ENCODE measurements around the gene NEDD4L.

NEDD4L gene

GRCh38 chr18:58054041-58054781, 10.2 kb downstream of the NEDD4L start:
- DNase-seq: peak; percentile 64

GRCh38 chr18:58055890-58056558, 12.0 kb downstream of the NEDD4L start:
- no peak for DNase-seq

- no peak for DNase-seq
These were observed 12.8 kb downstream of the NEDD4L start for GRCh38 chr18:58056852-58057251.

DNA sequence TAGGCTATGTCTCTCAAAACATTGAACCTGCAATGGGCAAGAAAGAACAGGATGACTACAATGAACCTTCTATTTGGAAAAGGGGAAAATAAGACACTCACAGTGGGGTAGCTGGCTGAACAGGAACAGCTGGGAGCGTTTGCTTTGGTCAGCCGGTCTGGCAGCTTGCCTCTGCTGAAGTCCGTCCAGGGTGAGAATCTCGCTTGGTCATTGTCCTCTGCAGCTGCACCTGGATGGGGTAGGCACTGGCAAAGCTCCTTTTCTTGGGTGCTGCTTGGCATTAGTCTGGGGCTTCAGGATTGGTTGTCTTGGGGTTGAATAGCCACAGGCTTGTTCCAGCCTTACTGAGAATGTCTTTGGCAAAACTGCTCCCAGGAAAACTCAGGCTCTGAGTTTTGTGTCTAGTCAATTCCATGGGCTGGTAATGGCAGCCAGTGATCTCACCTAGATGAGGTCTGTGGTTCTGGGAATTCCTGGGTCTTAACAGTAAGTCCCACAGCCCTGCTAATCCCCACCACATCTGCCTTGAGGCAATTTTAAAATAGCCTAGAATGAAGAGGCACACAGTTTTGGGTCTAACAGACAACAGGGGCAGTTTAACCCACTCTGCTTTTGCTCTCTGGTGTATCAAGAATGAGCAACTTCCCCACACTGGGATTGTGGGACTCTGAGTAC, 13.4 kb downstream of the NEDD4L start:
- no peak for DNase-seq

DNA sequence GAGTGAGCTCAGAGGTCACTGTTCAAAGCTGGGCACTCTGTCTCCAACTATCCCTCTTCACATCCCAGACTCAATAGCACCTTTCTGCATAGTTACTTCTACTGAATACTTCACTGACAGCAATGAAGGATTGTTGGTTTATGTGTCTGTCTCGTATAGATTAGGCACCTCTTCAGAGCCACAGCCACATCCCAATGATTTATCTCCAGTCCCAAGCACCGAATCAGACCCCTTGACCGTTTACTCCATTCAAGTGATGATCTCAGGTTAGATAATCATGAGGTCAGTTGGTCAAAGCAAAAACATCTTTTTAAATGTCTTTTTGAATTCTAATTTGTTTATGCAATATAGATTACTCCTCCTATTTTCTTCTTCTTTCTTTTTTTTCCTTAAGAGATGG, 14.7 kb downstream of the NEDD4L start:
- DNase-seq: peak; percentile 28

DNA sequence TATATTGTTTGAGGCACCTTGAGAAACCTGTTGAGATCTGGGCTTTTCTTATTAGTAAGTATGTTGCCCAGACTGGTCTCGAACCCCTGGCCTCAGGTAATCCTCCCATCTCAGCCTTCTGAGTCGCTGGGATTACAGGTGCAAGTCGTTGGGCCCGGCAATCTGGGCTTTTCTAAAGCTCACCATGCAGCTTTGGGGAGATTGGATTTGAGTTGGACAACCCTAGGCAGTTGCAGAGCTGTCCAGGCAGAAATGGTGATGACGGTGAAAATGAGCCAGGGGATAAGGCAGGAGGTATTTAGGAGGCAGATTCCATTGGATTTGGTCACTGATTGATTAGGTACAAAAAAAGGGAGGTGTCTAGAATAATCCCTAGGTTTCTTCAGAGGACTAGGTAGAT, 16.2 kb downstream of the NEDD4L start:
- no peak for DNase-seq

GRCh38 chr18:58061349-58061748, 17.3 kb downstream of the NEDD4L start:
- DNase-seq: no peak

DNA sequence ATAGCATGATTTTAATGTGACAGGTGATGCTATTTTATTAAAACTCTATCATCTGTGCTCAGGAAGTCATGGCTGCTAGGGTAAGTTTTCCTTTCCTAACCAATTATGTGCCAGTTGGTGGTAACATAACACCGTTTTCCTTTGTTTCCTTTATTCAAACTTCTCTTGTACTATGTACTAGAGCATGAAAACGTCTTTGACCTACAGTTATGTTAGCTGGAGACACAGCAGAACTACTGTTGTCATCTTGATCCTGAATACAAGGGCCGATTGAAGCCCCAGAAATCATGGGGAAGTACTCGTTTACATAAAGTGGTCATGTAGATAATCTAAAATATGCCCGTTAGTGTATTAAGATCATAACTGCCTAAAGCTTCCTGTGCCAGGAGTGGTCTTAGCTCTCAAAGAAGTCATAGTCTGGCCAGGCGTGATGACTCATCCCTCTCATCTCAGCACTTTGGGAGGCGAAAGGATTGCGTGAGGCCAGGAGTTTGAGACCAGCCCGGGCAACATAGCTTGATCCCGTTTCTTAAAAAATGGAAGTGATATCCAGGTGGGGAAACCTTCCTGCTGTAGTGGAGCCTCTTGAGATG, 20.5 kb downstream of the NEDD4L start:
- DNase-seq: peak; percentile 10

GRCh38 chr18:58065956-58066355, 21.9 kb downstream of the NEDD4L start:
- no peak for DNase-seq

GRCh38 chr18:58067601-58068000, 23.6 kb downstream of the NEDD4L start:
- DNase-seq: no peak

- no peak for DNase-seq
These were observed 25.1 kb downstream of the NEDD4L start for GRCh38 chr18:58069099-58069498.

GRCh38 chr18:58069721-58070292, 25.8 kb downstream of the NEDD4L start:
- no peak for DNase-seq

- peak; percentile 11 for DNase-seq
These were observed 32.0 kb downstream of the NEDD4L start for GRCh38 chr18:58076052-58076451.

GRCh38 chr18:58077329-58077728, 33.3 kb downstream of the NEDD4L start:
- DNase-seq: no peak

GRCh38 chr18:58078889-58079573, 35.0 kb downstream of the NEDD4L start:
- no peak for DNase-seq

DNA sequence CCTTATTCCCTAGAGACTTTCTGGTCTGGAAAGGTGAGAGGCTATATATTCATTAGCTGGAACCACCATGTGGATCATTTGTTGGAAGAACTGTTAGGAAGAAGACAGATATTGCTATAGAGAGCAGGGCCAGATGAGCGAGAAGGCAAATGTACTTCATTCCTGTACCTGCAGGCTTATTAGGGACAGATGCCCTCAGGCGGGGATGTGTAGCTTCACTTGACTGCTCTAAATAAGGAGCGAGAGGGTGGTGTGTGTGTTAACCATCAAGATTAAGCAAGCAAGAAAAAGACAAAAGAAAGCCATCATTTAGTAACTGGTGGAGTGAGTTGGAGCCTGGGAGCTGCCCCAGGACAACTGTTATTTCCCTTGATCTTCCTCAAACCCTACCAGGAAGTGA, 36.4 kb downstream of the NEDD4L start:
- DNase-seq: no peak

GRCh38 chr18:58087928-58088690, 44.1 kb downstream of the NEDD4L start:
- DNase-seq: no peak

GRCh38 chr18:58088691-58089065, 44.7 kb downstream of the NEDD4L start:
- DNase-seq: no peak

DNA sequence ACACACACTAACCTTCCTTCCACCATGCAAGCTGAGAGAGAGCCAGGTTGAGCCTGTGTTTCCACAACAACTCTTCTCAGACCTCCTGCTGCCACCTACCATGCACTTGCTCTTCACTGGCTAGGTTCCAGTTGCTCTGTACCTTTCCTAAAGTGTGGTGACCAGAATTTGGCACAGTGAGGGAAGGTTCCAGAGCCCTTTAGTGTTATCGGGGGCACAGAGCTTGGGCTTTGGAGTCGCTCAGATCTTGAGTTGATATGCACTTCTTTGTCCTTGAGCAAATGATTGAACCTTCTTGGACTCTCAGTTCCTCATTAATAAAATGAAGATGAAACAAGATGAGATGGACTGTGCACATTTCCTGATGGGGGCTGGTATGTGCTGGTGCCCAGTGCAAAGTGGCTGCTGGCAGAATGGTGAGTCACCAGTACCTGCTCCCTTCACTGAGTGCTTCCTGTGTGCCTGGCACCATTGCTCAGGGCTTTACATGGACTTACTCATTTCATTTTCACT, 47.1 kb downstream of the NEDD4L start:
- DNase-seq: no peak

DNA sequence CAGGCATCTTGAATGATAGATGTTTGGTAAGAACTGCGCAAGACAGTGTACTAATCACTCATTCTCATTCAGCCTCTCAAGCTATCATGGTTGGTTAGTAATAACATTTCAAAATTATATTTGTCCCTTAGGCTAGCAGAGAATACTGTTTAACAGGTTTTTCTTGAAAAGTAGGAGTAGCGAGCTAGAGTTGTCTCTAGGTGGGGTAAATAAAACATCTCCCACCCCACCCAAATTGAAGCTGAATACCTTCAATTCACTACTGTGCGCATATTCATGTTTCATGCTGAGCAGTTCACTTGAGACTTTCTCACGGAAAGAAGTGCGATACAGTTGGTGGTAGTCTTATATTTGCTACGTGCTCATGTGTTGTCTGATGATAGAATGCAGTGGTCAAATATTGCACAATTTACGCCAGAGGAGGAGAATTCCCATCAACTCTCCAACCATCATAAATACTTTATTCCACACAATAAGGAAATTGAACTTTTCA, 49.3 kb downstream of the NEDD4L start:
- no peak for DNase-seq

DNA sequence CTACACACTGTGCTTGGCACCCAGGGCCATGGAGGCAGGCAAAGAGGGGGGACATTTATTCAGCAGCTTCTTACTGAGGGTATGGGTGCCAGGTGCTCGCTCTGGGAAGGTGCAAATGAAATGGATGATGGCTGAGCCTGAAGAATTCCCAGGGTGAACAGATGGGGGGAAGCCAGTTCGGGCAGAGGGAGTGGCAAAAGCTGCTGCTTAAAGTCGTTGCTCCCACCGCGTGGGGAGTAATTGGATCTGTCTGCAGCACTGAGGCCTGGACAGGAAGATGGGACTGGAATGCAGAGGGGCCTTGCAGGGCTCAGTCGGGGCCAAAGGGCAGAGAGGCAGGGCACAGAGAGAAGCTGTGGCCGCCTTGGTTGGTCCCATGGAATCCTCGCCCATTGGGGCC, 51.2 kb downstream of the NEDD4L start:
- no peak for DNase-seq

- DNase-seq: no peak
These were observed 51.6 kb downstream of the NEDD4L start for GRCh38 chr18:58095655-58096054.
